ENCODE results near the gene ABHD6. TPM values are rescaled to one million over a fixed set of nuclear protein-coding genes. Genes with fewer than 3 reads are reported as not detected.
"Not testable (repeated sequence)": the region's sequence is repeated elsewhere in the genome, so short reads cannot be mapped to it uniquely, and the experiment has no call there.

ABHD6 gene
- total RNA-seq, 6 donors from 2014 or later = 9.7 to 54.7 (median 16.9) TPM

DNA sequence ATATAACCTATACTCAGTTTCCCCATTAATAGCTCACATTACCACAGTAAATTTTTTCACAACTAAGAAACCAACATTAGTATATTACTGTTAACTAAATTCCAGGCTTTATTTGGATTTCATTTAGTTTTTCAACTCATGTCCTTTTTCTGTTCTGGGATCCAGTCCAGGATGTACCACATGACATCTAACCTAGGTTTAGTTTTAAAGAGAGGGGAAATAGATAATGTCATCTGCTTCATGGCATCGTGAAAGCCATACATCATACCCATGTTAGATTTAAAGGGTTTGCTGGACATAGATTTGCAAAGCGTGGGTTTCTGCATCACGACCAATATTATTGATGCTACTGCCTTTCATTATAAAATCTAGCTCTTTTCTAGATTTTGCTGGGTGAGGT lies 35.3 kb downstream of the ABHD6 start:
- Histone ChIP-seq H3K4me3 (no peak overlapping the region), H3K27me3 (no peaks in the 10 kb centered on the region), H3K27ac (no peak overlapping the region), H3K36me3 (peaks cover 0 to 26% (median 5%) of the 10 kb centered on the region in 4 donors), H3K4me1 (peaks cover 0 to 3% (median 1%) of the 10 kb centered on the region in 4 donors), H3K9me3 (no peaks in the 10 kb centered on the region)
- WGBS, 2 donors = 83 to 85% methylated on average over 3 of the region's 3 CpGs
- DNase-seq (no peak), ATAC-seq (ENCODE audit: low FRiP score in 2 of 2) (no peak)
- TF ChIP-seq, protein P1, sequence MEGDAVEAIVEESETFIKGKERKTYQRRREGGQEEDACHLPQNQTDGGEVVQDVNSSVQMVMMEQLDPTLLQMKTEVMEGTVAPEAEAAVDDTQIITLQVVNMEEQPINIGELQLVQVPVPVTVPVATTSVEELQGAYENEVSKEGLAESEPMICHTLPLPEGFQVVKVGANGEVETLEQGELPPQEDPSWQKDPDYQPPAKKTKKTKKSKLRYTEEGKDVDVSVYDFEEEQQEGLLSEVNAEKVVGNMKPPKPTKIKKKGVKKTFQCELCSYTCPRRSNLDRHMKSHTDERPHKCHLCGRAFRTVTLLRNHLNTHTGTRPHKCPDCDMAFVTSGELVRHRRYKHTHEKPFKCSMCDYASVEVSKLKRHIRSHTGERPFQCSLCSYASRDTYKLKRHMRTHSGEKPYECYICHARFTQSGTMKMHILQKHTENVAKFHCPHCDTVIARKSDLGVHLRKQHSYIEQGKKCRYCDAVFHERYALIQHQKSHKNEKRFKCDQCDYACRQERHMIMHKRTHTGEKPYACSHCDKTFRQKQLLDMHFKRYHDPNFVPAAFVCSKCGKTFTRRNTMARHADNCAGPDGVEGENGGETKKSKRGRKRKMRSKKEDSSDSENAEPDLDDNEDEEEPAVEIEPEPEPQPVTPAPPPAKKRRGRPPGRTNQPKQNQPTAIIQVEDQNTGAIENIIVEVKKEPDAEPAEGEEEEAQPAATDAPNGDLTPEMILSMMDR (IDR thresholded peaks at IDR 0.05) = no peak
- no peak for TF ChIP-seq POLR2A (IDR thresholded peaks at IDR 0.05)
- TF ChIP-seq EP300 (IDR thresholded peaks at IDR 0.05) = no peak
- no peak for TF ChIP-seq POLR2AphosphoS5 (IDR thresholded peaks at IDR 0.05)

DNA sequence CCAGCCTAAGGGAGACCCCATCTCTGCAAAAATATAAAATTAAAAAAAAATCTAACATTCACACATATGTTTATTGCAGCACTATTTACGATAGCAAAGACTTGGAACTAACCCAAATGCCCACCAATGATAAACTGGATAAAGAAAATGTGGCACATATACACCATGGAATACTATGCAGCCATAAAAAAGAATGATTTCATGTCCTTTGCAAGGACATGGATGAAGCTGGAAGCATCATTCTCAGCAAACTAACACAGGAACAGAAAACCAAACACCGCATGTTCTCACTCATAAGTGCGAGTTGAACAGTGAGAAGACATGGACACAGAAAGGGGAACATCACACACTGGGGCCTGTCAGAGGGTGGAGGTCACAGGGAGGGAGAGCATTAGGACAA lies 35.8 kb downstream of the ABHD6 start:
- not testable (repeated sequence) for ATAC-seq (ENCODE audit: low FRiP score in 2 of 2)

DNA sequence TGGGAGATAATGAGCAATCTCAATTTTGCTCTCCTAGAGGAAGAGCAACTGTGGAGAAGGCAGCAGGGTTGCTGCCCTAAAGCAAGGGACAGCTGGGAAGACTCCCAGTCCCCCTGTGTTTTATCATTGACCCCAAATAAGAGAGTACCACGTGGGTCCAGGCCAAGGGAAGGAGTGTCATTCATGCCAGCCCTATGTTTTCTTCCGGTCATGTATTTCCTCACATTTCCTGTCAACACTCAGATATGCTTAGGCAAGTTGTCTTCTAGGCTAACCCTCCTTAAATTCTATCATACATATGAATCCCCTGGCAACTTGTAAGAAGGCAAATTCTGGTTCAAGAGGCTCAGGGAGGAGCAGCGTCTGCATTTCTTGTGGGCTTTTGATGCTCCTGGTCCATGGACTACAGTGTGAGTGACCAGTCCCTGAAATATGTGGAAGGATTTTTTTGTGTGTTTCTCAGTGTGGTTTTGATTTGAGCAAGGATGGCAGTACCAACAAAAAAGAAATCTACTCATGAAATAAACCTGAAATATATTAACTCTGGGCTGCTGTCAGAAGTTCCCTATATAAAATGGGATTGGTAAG lies 36.5 kb downstream of the ABHD6 start:
- WGBS, 2 donors = 43 to 49% methylated on average over 3 of the region's 3 CpGs
- ATAC-seq (ENCODE audit: low FRiP score in 2 of 2) (peak in 1 of 2 donors; percentile 35), DNase-seq (no peak)
- Histone ChIP-seq H3K27ac (peak overlapping the region in 2 of 4 donors; percentile 12 to 40), H3K9me3 (no peaks in the 10 kb centered on the region), H3K27me3 (no peaks in the 10 kb centered on the region), H3K4me1 (peaks cover 0 to 3% (median 1%) of the 10 kb centered on the region in 4 donors), H3K4me3 (no peak overlapping the region), H3K36me3 (peaks cover 0 to 26% (median 5%) of the 10 kb centered on the region in 4 donors)
- TF ChIP-seq, protein P1 (IDR thresholded peaks at IDR 0.05) = no peak
- TF ChIP-seq POLR2A (IDR thresholded peaks at IDR 0.05) (no peak), POLR2AphosphoS5 (IDR thresholded peaks at IDR 0.05) (no peak), EP300 (IDR thresholded peaks at IDR 0.05) (no peak)

More for the DNA sequence above, 35.8 kb downstream of the ABHD6 start:
- 94 to 97% methylated on average over 3 of the region's 3 CpGs for WGBS, 2 donors
- H3K4me1 ChIP-seq, H3K9me3 ChIP-seq, H3K27me3 ChIP-seq, DNase-seq, H3K4me3 ChIP-seq: not testable (repeated sequence)
- peaks cover 0 to 26% (median 5%) of the 10 kb centered on the region in 4 donors for H3K36me3 ChIP-seq
- peak overlapping the region in 1 of 4 donors; percentile 12 for H3K27ac ChIP-seq

DNA sequence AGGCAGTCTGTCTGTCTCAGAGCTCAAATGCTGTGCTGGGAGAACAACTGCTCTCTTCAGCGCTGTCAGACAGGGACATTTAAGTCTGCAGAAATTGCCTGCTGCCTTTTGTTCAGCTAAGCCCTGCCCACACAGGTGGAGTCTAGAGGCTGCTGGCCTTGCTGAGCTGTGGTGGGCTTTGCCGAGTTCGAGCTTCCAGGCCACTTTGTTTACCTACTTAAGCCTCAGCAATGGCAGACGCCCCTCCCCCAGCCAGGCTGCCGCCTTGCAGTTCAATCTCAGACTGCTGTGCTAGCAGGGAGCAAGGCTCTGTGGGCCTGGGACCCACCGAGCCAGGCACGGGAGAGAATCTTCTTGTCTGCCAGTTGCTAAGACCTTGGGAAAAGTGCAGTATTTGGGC lies 43.5 kb downstream of the ABHD6 start:
- ATAC-seq (ENCODE audit: low FRiP score in 2 of 2) (no peak), DNase-seq (no peak)
- 77 to 82% methylated on average over 3 to 7 of the region's 7 CpGs for WGBS, 2 donors
- H3K27ac ChIP-seq = no peak overlapping the region
- H3K27me3 ChIP-seq = no peaks in the 10 kb centered on the region
- H3K9me3 ChIP-seq = no peaks in the 10 kb centered on the region
- no peak overlapping the region for H3K4me3 ChIP-seq
- peaks cover 0 to 30% (median 7%) of the 10 kb centered on the region in 4 donors for H3K36me3 ChIP-seq
- TF ChIP-seq, protein P1 (IDR thresholded peaks at IDR 0.05) = no peak
- TF ChIP-seq EP300 (IDR thresholded peaks at IDR 0.05) = no peak
- TF ChIP-seq POLR2A (IDR thresholded peaks at IDR 0.05) = no peak
- no peak for TF ChIP-seq POLR2AphosphoS5 (IDR thresholded peaks at IDR 0.05)
- H3K4me1 ChIP-seq = no peaks in the 10 kb centered on the region

DNA sequence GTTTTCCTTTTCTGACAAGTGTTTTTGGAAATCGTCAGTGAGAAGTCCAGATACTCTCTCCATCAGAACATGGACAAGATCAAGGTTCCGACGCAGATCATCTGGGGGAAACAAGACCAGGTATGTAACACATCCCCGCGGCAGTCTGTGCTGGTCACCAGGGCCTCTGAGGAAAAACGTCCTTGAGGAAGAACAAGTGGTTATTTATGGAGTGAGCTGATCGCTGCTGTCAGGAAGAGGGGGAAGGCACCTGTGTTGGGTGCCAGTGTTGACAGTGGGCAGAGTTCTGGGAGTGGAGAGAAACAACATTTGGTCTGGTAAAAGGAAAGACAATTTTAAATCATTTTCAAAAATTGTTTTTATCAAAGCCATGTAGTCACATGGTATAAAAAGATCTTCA lies 47.7 kb downstream of the ABHD6 start:
- Histone ChIP-seq H3K9me3 (no peaks in the 10 kb centered on the region), H3K27ac (no peak overlapping the region), H3K36me3 (peaks cover 0 to 47% (median 10%) of the 10 kb centered on the region in 4 donors), H3K4me1 (no peaks in the 10 kb centered on the region), H3K27me3 (no peaks in the 10 kb centered on the region), H3K4me3 (no peak overlapping the region)
- WGBS, 2 donors = 80 to 89% methylated on average over 7 of the region's 7 CpGs
- no peak for ATAC-seq (ENCODE audit: low FRiP score in 2 of 2)
- DNase-seq = no peak
- TF ChIP-seq POLR2A (IDR thresholded peaks at IDR 0.05) = no peak
- no peak for TF ChIP-seq EP300 (IDR thresholded peaks at IDR 0.05)
- TF ChIP-seq POLR2AphosphoS5 (IDR thresholded peaks at IDR 0.05) = no peak
- TF ChIP-seq, protein P1 (IDR thresholded peaks at IDR 0.05) = no peak

Measured in upper lobe of left lung (tissue), 6 donors.